SU-DHL-6 (cell line): Measurements from ENCODE around the gene MED28.

Experiments
- H2AFZ ChIP-seq: fragments of 200-600 bp; sonication (generic); 2 replicates; pipeline ENCODE4 v1.6.1; 2014; ENCODE audit warnings: low read depth, mild to moderate bottlenecking, moderate library complexity, mixed read lengths, antibody characterized with exemption, low read length; ENCODE audit not compliant: severe bottlenecking
- H3F3A ChIP-seq: fragments of 200-600 bp; shearing (Covaris generic); 2 replicates; pipeline ENCODE4 v1.6.0; 2016; ENCODE audit warnings: antibody characterized with exemption, mild to moderate bottlenecking; ENCODE audit not compliant: insufficient read depth
- H3K27ac ChIP-seq: fragments of 200-600 bp; sonication (generic); 2 replicates; pipeline ENCODE4 v1.5.1; 2016; ENCODE audit warnings: low read depth, mild to moderate bottlenecking, low read length, moderate library complexity, mixed read lengths
- H3K27me3 ChIP-seq: fragments of 200-600 bp; sonication (generic), shearing (Covaris generic); 2 replicates; pipeline ENCODE4 v1.6.0; 2014; ENCODE audit warnings: mild to moderate bottlenecking, low read length
- H3K36me3 ChIP-seq: fragments of 200-600 bp; sonication (generic); 2 replicates; pipeline ENCODE4 v1.6.1; 2014; ENCODE audit warnings: mild to moderate bottlenecking, low read length, mixed read lengths
- H3K4me2 ChIP-seq: fragments of 300-600, 200-600 bp; shearing (Covaris generic), sonication (generic); 2 replicates; pipeline ENCODE4 v1.6.0; 2014; ENCODE audit warnings: low read length, low read depth, mild to moderate bottlenecking; ENCODE audit not compliant: poor library complexity, severe bottlenecking
- H3K4me3 ChIP-seq: fragments of 200-600 bp; sonication (generic); 2 replicates; pipeline ENCODE4 v1.5.1; 2014; ENCODE audit warnings: antibody characterized with exemption, low read length, mild to moderate bottlenecking, mixed read lengths; ENCODE audit not compliant: insufficient read depth, poor library complexity, severe bottlenecking
- H3K79me2 ChIP-seq: fragments of 200-600 bp; sonication (generic); 2 replicates; pipeline ENCODE4 v1.6.1; 2014; ENCODE audit warnings: mild to moderate bottlenecking, low read length, moderate library complexity; ENCODE audit not compliant: insufficient read depth
- H3K9ac ChIP-seq: fragments of 200-600 bp; sonication (generic); 2 replicates; pipeline ENCODE4 v1.7.0; 2014; ENCODE audit warnings: mild to moderate bottlenecking, low read length
- H3K9me2 ChIP-seq: fragments of 200-600 bp; sonication (generic); replicated peaks from 2 replicates; pipeline ENCODE4 v1.6.1; 2014; ENCODE audit warnings: low read length; ENCODE audit not compliant: insufficient read depth
- H3K9me3 ChIP-seq: fragments of 200-600 bp; sonication (generic); 2 replicates; pipeline ENCODE4 v1.6.1; 2014; ENCODE audit warnings: low read length, mixed read lengths; ENCODE audit not compliant: insufficient read depth
- H4K20me1 ChIP-seq: fragments of 200-600 bp; sonication (generic); 2 replicates; pipeline ENCODE4 v1.6.1; 2014; ENCODE audit warnings: low read depth, mild to moderate bottlenecking, antibody characterized with exemption, low read length, moderate library complexity, mixed read lengths
- CTCF ChIP-seq: fragments of 200-600 bp; sonication (generic); IDR thresholded peaks from one replicate; pipeline ENCODE4 v1.5.1; 2017; ENCODE audit warnings: antibody characterized with exemption, mild to moderate bottlenecking, low read length, moderate library complexity; ENCODE audit not compliant: insufficient read depth, poor library complexity, severe bottlenecking
- EZH2phosphoT487 ChIP-seq: fragments of 200-600 bp; sonication (generic), shearing (Covaris generic); conservative IDR thresholded peaks from 2 replicates; pipeline ENCODE4 v1.6.1; 2018; ENCODE audit warnings: mild to moderate bottlenecking, antibody characterized with exemption, low read length, moderate library complexity, mixed read lengths

MED28 gene

GRCh38 chr4:17647927-17648326 lies 33.5 kb downstream of the MED28 start:
- Histone ChIP-seq H3K9me3 (no peaks in the 10 kb centered on the region), H3K36me3 (no peaks in the 10 kb centered on the region), H3K79me2 (no peaks in the 10 kb centered on the region), H4K20me1 (no peaks in the 10 kb centered on the region), H3K4me3 (no peak overlapping the region), H3K9ac (no peak overlapping the region), H2AFZ (no peak overlapping the region), H3K9me2 (no peaks in the 10 kb centered on the region), H3K27ac (no peak overlapping the region), H3K4me2 (no peak overlapping the region), H3K27me3 (no peaks in the 10 kb centered on the region), H3F3A (no peaks in the 10 kb centered on the region)
- TF ChIP-seq EZH2phosphoT487 (no peak), CTCF (peak; percentile 16)

- Histone ChIP-seq H3K4me3 (no peak overlapping the region), H3K27me3 (no peaks in the 10 kb centered on the region), H3K9me2 (no peaks in the 10 kb centered on the region), H4K20me1 (no peaks in the 10 kb centered on the region), H3K79me2 (no peaks in the 10 kb centered on the region), H3K27ac (no peak overlapping the region), H3K9ac (no peak overlapping the region), H2AFZ (no peak overlapping the region), H3K36me3 (no peaks in the 10 kb centered on the region), H3F3A (no peaks in the 10 kb centered on the region), H3K9me3 (no peaks in the 10 kb centered on the region), H3K4me2 (no peak overlapping the region)
- TF ChIP-seq CTCF (no peak), EZH2phosphoT487 (no peak)
Observed at GRCh38 chr4:17650406-17650805, 36.0 kb downstream of the MED28 start.

GRCh38 chr4:17654701-17655100 lies 40.3 kb downstream of the MED28 start:
- H3F3A ChIP-seq = no peaks in the 10 kb centered on the region
- no peak overlapping the region for H3K4me3 ChIP-seq
- no peaks in the 10 kb centered on the region for H3K79me2 ChIP-seq
- H3K27me3 ChIP-seq = no peaks in the 10 kb centered on the region
- no peak overlapping the region for H3K9ac ChIP-seq
- H3K9me3 ChIP-seq = no peaks in the 10 kb centered on the region
- H3K4me2 ChIP-seq = no peak overlapping the region
- H3K36me3 ChIP-seq = no peaks in the 10 kb centered on the region
- H3K9me2 ChIP-seq = no peaks in the 10 kb centered on the region
- TF ChIP-seq EZH2phosphoT487 (no peak), CTCF (no peak)
- H4K20me1 ChIP-seq = no peaks in the 10 kb centered on the region
- no peak overlapping the region for H2AFZ ChIP-seq
- H3K27ac ChIP-seq = no peak overlapping the region
